HL-60 (cell line): ENCODE measurements around the gene RNU6-8.

Source experiments
- DNase-seq, 2 experiments: peaks; one replicate each; pipeline ENCODE4 v3.0.0-alpha.2; 2010 to 2020; ENCODE audit warnings: low read depth in 1 of 2, low spot score in 1 of 2
- H3K27ac ChIP-seq: fragments of 250-450 bp; sonication (Bioruptor Pico); replicated peaks from 2 replicates; pipeline ENCODE4 v1.5.1; 2020; ENCODE audit warnings: mild to moderate bottlenecking, moderate library complexity
- H3K27me3 ChIP-seq: fragments of 250-450 bp; sonication (Bioruptor Pico); 2 replicates; pipeline ENCODE4 v1.5.1; 2021; ENCODE audit warnings: mild to moderate bottlenecking, moderate library complexity; ENCODE audit not compliant: insufficient read depth, poor library complexity, severe bottlenecking
- H3K4me3 ChIP-seq: replicated peaks from 2 replicates; pipeline ENCODE4 v1.5.1; 2011; ENCODE audit warnings: mild to moderate bottlenecking, control low read depth, low read length; ENCODE audit not compliant: insufficient read depth
- GABPA ChIP-seq: IDR thresholded peaks from 2 replicates; pipeline ENCODE4 v1.6.1; 2012; ENCODE audit warnings: low read depth
- POLR2AphosphoS5 ChIP-seq: IDR thresholded peaks from 2 replicates; pipeline ENCODE4 v1.6.1; 2012; ENCODE audit warnings: low read depth
- SPI1 ChIP-seq: IDR thresholded peaks from 2 replicates; pipeline ENCODE4 v1.6.1; 2012; ENCODE audit warnings: low read depth, mild to moderate bottlenecking, borderline replicate concordance
- TF ChIP-seq, protein P1 (sequence below): IDR thresholded peaks from one replicate; pipeline ENCODE4 v1.5.1; 2011; ENCODE audit warnings: low read length, control low read depth, inconsistent platforms; ENCODE audit not compliant: insufficient read depth
- TF ChIP-seq, protein P2 (sequence below): IDR thresholded peaks from 2 replicates; pipeline ENCODE4 v1.6.1; 2012; ENCODE audit warnings: low read depth; ENCODE audit not compliant: insufficient replicate concordance

Gene RNU6-8

DNA sequence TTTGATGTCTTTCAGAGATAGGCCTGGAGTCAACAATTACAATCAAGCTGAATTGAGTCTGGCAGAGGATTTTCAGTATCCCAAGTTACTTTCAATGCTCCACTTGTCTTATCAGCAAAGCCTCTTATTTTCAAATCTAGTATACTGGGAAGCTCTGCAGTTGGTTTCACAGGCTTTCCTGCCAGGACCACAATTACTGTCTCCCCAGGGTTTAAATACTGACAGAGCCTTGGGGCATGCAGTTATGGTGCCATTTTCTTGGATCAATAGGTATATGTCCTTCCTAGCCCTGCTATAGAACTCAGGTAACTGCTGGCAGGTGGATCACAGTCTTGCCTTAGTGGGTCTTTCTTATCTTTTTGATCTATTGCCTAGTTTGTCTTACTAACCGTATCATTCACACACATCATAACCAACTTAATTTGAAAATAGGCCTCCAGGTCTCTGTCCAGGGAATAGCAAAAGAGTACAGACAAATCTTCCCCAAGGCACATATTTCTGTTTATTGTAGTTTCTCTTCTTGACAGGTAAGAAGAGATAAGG is 22.4 kb upstream of the RNU6-8 start:
- Histone ChIP-seq H3K4me3 (no peak overlapping the region), H3K27me3 (no peaks in the 10 kb centered on the region), H3K27ac (no peak overlapping the region)
- DNase-seq, result no peak
- TF ChIP-seq, protein P1, sequence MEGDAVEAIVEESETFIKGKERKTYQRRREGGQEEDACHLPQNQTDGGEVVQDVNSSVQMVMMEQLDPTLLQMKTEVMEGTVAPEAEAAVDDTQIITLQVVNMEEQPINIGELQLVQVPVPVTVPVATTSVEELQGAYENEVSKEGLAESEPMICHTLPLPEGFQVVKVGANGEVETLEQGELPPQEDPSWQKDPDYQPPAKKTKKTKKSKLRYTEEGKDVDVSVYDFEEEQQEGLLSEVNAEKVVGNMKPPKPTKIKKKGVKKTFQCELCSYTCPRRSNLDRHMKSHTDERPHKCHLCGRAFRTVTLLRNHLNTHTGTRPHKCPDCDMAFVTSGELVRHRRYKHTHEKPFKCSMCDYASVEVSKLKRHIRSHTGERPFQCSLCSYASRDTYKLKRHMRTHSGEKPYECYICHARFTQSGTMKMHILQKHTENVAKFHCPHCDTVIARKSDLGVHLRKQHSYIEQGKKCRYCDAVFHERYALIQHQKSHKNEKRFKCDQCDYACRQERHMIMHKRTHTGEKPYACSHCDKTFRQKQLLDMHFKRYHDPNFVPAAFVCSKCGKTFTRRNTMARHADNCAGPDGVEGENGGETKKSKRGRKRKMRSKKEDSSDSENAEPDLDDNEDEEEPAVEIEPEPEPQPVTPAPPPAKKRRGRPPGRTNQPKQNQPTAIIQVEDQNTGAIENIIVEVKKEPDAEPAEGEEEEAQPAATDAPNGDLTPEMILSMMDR, result no peak
- no peak for TF ChIP-seq SPI1
- no peak for TF ChIP-seq GABPA
- TF ChIP-seq, protein P2, sequence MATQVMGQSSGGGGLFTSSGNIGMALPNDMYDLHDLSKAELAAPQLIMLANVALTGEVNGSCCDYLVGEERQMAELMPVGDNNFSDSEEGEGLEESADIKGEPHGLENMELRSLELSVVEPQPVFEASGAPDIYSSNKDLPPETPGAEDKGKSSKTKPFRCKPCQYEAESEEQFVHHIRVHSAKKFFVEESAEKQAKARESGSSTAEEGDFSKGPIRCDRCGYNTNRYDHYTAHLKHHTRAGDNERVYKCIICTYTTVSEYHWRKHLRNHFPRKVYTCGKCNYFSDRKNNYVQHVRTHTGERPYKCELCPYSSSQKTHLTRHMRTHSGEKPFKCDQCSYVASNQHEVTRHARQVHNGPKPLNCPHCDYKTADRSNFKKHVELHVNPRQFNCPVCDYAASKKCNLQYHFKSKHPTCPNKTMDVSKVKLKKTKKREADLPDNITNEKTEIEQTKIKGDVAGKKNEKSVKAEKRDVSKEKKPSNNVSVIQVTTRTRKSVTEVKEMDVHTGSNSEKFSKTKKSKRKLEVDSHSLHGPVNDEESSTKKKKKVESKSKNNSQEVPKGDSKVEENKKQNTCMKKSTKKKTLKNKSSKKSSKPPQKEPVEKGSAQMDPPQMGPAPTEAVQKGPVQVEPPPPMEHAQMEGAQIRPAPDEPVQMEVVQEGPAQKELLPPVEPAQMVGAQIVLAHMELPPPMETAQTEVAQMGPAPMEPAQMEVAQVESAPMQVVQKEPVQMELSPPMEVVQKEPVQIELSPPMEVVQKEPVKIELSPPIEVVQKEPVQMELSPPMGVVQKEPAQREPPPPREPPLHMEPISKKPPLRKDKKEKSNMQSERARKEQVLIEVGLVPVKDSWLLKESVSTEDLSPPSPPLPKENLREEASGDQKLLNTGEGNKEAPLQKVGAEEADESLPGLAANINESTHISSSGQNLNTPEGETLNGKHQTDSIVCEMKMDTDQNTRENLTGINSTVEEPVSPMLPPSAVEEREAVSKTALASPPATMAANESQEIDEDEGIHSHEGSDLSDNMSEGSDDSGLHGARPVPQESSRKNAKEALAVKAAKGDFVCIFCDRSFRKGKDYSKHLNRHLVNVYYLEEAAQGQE, result no peak
- TF ChIP-seq POLR2AphosphoS5, result no peak

DNA sequence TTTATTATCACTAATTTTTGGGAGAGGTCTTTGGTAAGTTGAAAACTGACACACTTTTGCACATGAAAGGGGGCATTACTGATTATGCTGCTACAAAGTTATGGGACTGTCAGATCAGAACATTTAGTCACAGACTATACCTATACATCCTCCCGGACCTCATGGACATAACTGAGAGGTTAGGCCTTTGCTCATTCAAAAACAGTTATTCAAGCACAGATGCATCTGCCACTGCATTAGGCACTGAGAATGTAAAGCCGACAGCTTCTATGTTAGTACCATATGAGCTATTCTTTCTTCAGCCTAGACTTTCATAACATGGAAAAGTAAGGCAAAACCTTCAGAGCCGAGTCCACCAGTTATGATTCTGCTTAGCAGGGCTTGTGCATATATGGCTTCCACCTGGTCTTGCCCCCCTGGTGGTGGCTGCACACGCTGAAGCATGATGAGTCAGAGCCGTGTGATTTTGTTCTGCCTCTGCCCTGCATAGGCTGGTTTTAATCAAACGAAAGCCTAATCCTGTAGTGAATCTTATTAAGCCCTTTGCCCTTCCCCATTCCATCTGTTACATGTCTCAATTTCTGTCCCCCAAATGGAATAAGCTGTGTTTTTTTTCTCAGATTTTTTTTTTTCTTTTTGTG is 21.8 kb upstream of the RNU6-8 start:
- Histone ChIP-seq H3K4me3 (no peak overlapping the region), H3K27ac (no peak overlapping the region), H3K27me3 (no peaks in the 10 kb centered on the region)
- DNase-seq, result no peak
- no peak for TF ChIP-seq GABPA
- TF ChIP-seq, protein P2, result no peak
- no peak for TF ChIP-seq SPI1
- TF ChIP-seq POLR2AphosphoS5, result no peak
- TF ChIP-seq, protein P1, result no peak

DNA sequence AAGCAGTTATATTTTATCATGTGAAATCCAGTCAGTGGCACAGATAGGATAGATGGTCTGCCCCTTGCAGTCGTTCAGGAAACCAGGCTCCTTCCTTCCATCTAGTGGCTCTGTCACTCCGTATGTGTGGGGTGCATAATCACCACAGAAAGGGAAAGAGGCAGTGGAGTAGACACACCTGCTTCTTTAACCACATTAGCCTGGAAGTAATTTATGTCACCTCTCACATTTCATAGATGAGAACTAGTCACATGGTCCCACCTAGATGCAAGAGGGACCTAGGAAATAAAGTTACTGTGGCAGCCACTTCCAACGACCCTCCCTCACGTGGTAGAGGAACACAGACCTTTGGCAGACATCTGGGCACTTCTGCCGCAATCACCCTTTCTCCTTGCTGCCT is 14.2 kb upstream of the RNU6-8 start:
- TF ChIP-seq GABPA, result no peak
- H3K4me3 ChIP-seq, result no peak overlapping the region
- DNase-seq, result no peak

GRCh38 chr14:32212833-32213232 is 9.8 kb upstream of the RNU6-8 start:
- no peak overlapping the region for H3K27ac ChIP-seq
- H3K4me3 ChIP-seq, result no peak overlapping the region
- H3K27me3 ChIP-seq, result peaks cover 5% of the 10 kb centered on the region
- TF ChIP-seq, protein P2, result no peak
- no peak for TF ChIP-seq GABPA
- TF ChIP-seq SPI1, result no peak
- no peak for TF ChIP-seq POLR2AphosphoS5
- TF ChIP-seq, protein P1, result no peak
- no peak for DNase-seq

More for the DNA sequence above, 14.2 kb upstream of the RNU6-8 start:
- no peak overlapping the region for H3K27ac ChIP-seq
- H3K27me3 ChIP-seq, result peaks cover 5% of the 10 kb centered on the region
